GM12891 (cell line): Measurements from ENCODE around the gene PARP12.

Source experiments
- PAX5 ChIP-seq: IDR thresholded peaks from 2 replicates; pipeline ENCODE4 v1.6.1; 2011; ENCODE audit warnings: low read length, moderate library complexity, mild to moderate bottlenecking; ENCODE audit not compliant: insufficient read depth, severe bottlenecking
- POLR2AphosphoS5 ChIP-seq: IDR thresholded peaks from 2 replicates; pipeline ENCODE4 v1.6.1; 2011; ENCODE audit warnings: low read depth, low read length, control low read depth
- TAF1 ChIP-seq: IDR thresholded peaks from 2 replicates; pipeline ENCODE4 v1.6.1; 2011; ENCODE audit warnings: low read depth, low read length, control low read depth

DNA sequence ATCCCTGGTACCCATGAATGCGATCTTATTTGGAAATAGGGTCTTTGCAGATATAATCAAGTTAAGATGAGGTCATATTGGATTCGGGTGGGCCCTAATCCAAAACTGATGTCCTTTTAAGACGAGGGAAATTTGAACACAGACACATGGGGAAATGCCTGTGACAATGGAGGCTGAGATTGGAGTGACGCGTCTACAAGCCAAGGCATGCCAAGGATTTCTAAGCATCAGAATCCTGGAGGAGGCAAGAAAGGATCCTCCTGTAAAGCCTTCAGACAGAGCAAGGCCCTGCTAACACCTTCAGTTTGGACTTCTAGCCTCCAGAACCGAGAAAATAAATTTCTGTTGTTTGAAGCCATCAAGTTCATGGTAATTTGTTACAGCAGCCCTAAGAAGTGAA is 18.5 kb downstream of the PARP12 start:
- TF ChIP-seq TAF1: no peak
- no peak for TF ChIP-seq POLR2AphosphoS5
- no peak for TF ChIP-seq PAX5
